ENCODE measurements around the gene ZNF782.
A peak's percentile ranks its signal among the peaks of the same experiment; 100 is the strongest.
"Not testable (repeated sequence)": the region's sequence is repeated elsewhere in the genome, so short reads cannot be mapped to it uniquely, and the experiment has no call there.

Gene ZNF782

GRCh38 chr9:96853781-96854650, at the start of gene ZNF782:
ZNF782 (minus strand) TSS chr9:96854514; CDS start chr9:96851961, 2,553 bp downstream.
- H3K9me3 Mint-ChIP-seq (ENCODE audit: low read depth) = no peaks in the 10 kb centered on the region
- H3K27ac Mint-ChIP-seq = peak within 1 kb of the TSS; percentile 99
- peaks cover 46% of the 10 kb centered on the region for H3K4me1 Mint-ChIP-seq (ENCODE audit: low read depth)
- H3K36me3 Mint-ChIP-seq = peaks cover 7% of the 10 kb centered on the region
- H3K4me3 Mint-ChIP-seq = peak within 1 kb of the TSS; percentile 100
- H3K27me3 Mint-ChIP-seq = no peaks in the 10 kb centered on the region

GRCh38 chr9:96900010-96900409, 45.7 kb upstream of the ZNF782 start:
- not testable (repeated sequence) for H3K27me3 Mint-ChIP-seq

GRCh38 chr9:96892131-96892530, 37.8 kb upstream of the ZNF782 start:
- Mint-ChIP-seq H3K27ac (no peak overlapping the region), H3K36me3 (peaks cover 28% of the 10 kb centered on the region), H3K4me1 (ENCODE audit: low read depth) (no peaks in the 10 kb centered on the region), H3K9me3 (ENCODE audit: low read depth) (peaks cover 5% of the 10 kb centered on the region), H3K27me3 (no peaks in the 10 kb centered on the region), H3K4me3 (no peak overlapping the region)

More at GRCh38 chr9:96900010-96900409, 45.7 kb upstream of the ZNF782 start:
- peaks cover 19% of the 10 kb centered on the region for H3K36me3 Mint-ChIP-seq
- H3K4me3 Mint-ChIP-seq; H3K9me3 Mint-ChIP-seq (ENCODE audit: low read depth); H3K4me1 Mint-ChIP-seq (ENCODE audit: low read depth); H3K27ac Mint-ChIP-seq: not testable (repeated sequence)

- Mint-ChIP-seq H3K27ac (no peak overlapping the region), H3K9me3 (ENCODE audit: low read depth) (peaks cover 12% of the 10 kb centered on the region), H3K27me3 (no peaks in the 10 kb centered on the region), H3K36me3 (peaks cover 20% of the 10 kb centered on the region), H3K4me3 (no peak overlapping the region), H3K4me1 (ENCODE audit: low read depth) (no peaks in the 10 kb centered on the region)
These were observed 34.3 kb upstream of the ZNF782 start for GRCh38 chr9:96888591-96888990.

- Mint-ChIP-seq H3K4me1 (ENCODE audit: low read depth) (no peaks in the 10 kb centered on the region), H3K27me3 (no peaks in the 10 kb centered on the region), H3K27ac (no peak overlapping the region), H3K4me3 (no peak overlapping the region), H3K9me3 (ENCODE audit: low read depth) (peaks cover 12% of the 10 kb centered on the region), H3K36me3 (peaks cover 17% of the 10 kb centered on the region)
These were observed 31.1 kb upstream of the ZNF782 start for GRCh38 chr9:96885424-96885823.

- Mint-ChIP-seq H3K4me1 (ENCODE audit: low read depth) (no peaks in the 10 kb centered on the region), H3K9me3 (ENCODE audit: low read depth) (peaks cover 15% of the 10 kb centered on the region), H3K27me3 (peaks cover under 1% of the 10 kb centered on the region), H3K4me3 (no peak overlapping the region), H3K36me3 (peaks cover 14% of the 10 kb centered on the region), H3K27ac (no peak overlapping the region)
These were observed 30.1 kb upstream of the ZNF782 start for GRCh38 chr9:96884443-96884842.

- no peak overlapping the region for H3K27ac Mint-ChIP-seq
These were observed 29.6 kb upstream of the ZNF782 start for GRCh38 chr9:96883922-96884321.

GRCh38 chr9:96877269-96877668, 23.0 kb upstream of the ZNF782 start:
- no peaks in the 10 kb centered on the region for H3K36me3 Mint-ChIP-seq
- peaks cover 27% of the 10 kb centered on the region for H3K4me1 Mint-ChIP-seq (ENCODE audit: low read depth)
- H3K27me3 Mint-ChIP-seq = peaks cover 23% of the 10 kb centered on the region
- H3K9me3 Mint-ChIP-seq (ENCODE audit: low read depth) = peaks cover 4% of the 10 kb centered on the region
- H3K27ac Mint-ChIP-seq = no peak overlapping the region
- H3K4me3 Mint-ChIP-seq = no peak overlapping the region

More at GRCh38 chr9:96883922-96884321, 29.6 kb upstream of the ZNF782 start:
- peaks cover 14% of the 10 kb centered on the region for H3K36me3 Mint-ChIP-seq
- H3K4me3 Mint-ChIP-seq = no peak overlapping the region
- peaks cover 15% of the 10 kb centered on the region for H3K9me3 Mint-ChIP-seq (ENCODE audit: low read depth)
- H3K4me1 Mint-ChIP-seq (ENCODE audit: low read depth) = no peaks in the 10 kb centered on the region
- peaks cover 2% of the 10 kb centered on the region for H3K27me3 Mint-ChIP-seq

GRCh38 chr9:96875461-96876142, 21.3 kb upstream of the ZNF782 start:
- H3K27me3 Mint-ChIP-seq = peaks cover 24% of the 10 kb centered on the region
- peak overlapping the region; percentile 50 for H3K27ac Mint-ChIP-seq
- H3K4me3 Mint-ChIP-seq = peak overlapping the region; percentile 86
- H3K36me3 Mint-ChIP-seq = no peaks in the 10 kb centered on the region
- H3K4me1 Mint-ChIP-seq (ENCODE audit: low read depth) = peaks cover 27% of the 10 kb centered on the region
- peaks cover 4% of the 10 kb centered on the region for H3K9me3 Mint-ChIP-seq (ENCODE audit: low read depth)

- Mint-ChIP-seq H3K9me3 (ENCODE audit: low read depth) (peaks cover 4% of the 10 kb centered on the region), H3K27me3 (peaks cover 24% of the 10 kb centered on the region), H3K4me3 (peak overlapping the region; percentile 86), H3K27ac (peak overlapping the region; percentile 50), H3K4me1 (ENCODE audit: low read depth) (peaks cover 27% of the 10 kb centered on the region), H3K36me3 (no peaks in the 10 kb centered on the region)
These were observed 20.7 kb upstream of the ZNF782 start for GRCh38 chr9:96874947-96875460.

GRCh38 chr9:96874201-96874785, 20.0 kb upstream of the ZNF782 start:
- Mint-ChIP-seq H3K9me3 (ENCODE audit: low read depth) (no peaks in the 10 kb centered on the region), H3K27me3 (peaks cover 24% of the 10 kb centered on the region), H3K36me3 (no peaks in the 10 kb centered on the region), H3K27ac (no peak overlapping the region), H3K4me1 (ENCODE audit: low read depth) (peaks cover 27% of the 10 kb centered on the region), H3K4me3 (no peak overlapping the region)

GRCh38 chr9:96871176-96871575, 16.9 kb upstream of the ZNF782 start:
- H3K9me3 Mint-ChIP-seq (ENCODE audit: low read depth) = no peaks in the 10 kb centered on the region
- no peak overlapping the region for H3K4me3 Mint-ChIP-seq
- H3K27ac Mint-ChIP-seq = no peak overlapping the region
- H3K4me1 Mint-ChIP-seq (ENCODE audit: low read depth) = peaks cover 22% of the 10 kb centered on the region
- peaks cover 16% of the 10 kb centered on the region for H3K27me3 Mint-ChIP-seq
- H3K36me3 Mint-ChIP-seq = peaks cover 2% of the 10 kb centered on the region

GRCh38 chr9:96868709-96869108, 14.4 kb upstream of the ZNF782 start:
- Mint-ChIP-seq H3K4me3 (no peak overlapping the region), H3K27ac (no peak overlapping the region), H3K4me1 (ENCODE audit: low read depth) (peaks cover 2% of the 10 kb centered on the region), H3K36me3 (peaks cover 6% of the 10 kb centered on the region), H3K27me3 (peaks cover 11% of the 10 kb centered on the region), H3K9me3 (ENCODE audit: low read depth) (peaks cover 5% of the 10 kb centered on the region)

- Mint-ChIP-seq H3K27ac (no peak overlapping the region), H3K27me3 (peaks cover 9% of the 10 kb centered on the region), H3K36me3 (peaks cover 6% of the 10 kb centered on the region), H3K9me3 (ENCODE audit: low read depth) (peaks cover 5% of the 10 kb centered on the region), H3K4me1 (ENCODE audit: low read depth) (no peaks in the 10 kb centered on the region), H3K4me3 (no peak overlapping the region)
These were observed 12.9 kb upstream of the ZNF782 start for GRCh38 chr9:96867079-96867804.

Measured in activated naive CD8-positive, alpha-beta T cell (primary cell).